HEK293T (cell line): Measurements from ENCODE around the gene LCE7A.

Experiments
- CTCF ChIA-PET: fragments of 350-600 bp; formaldehyde crosslinking; extraction: SDS; loops from one replicate; lab custom pipeline; 2021; ENCODE audit warnings: antibody characterized with exemption, inconsistent platforms; lab: Yijun Ruan, JAX
- POLR2A ChIA-PET: fragments of 350-600 bp; formaldehyde crosslinking; extraction: SDS; loops from one replicate; lab custom pipeline; 2020; ENCODE audit warnings: antibody characterized with exemption, inconsistent platforms; lab: Yijun Ruan, JAX
- DNase-seq: peaks from one replicate; pipeline ENCODE4 v3.0.0; 2012; ENCODE audit warnings: mixed read lengths; ENCODE audit errors: extremely low spot score
- ARNT ChIP-seq: fragments of 450-650 bp; IDR thresholded peaks from 2 replicates; pipeline ENCODE4 v1.6.1; 2017; ENCODE audit warnings: mild to moderate bottlenecking
- BHLHE40 ChIP-seq: fragments of 450-650 bp; IDR thresholded peaks from 2 replicates; pipeline ENCODE4 v1.6.1; 2016; ENCODE audit warnings: mild to moderate bottlenecking, moderate library complexity, borderline replicate concordance
- CTBP1 ChIP-seq: fragments of 450-650 bp; IDR thresholded peaks from 2 replicates; pipeline ENCODE4 v1.6.1; 2016; ENCODE audit warnings: borderline replicate concordance
- ELF4 ChIP-seq: fragments of 450-650 bp; IDR thresholded peaks from 2 replicates; pipeline ENCODE4 v1.6.1; 2017; ENCODE audit warnings: antibody characterized with exemption
- FOXA1 ChIP-seq: fragments of 450-650 bp; IDR thresholded peaks from 2 replicates; pipeline ENCODE4 v1.6.1; 2016; ENCODE audit warnings: mild to moderate bottlenecking
- FOXK2 ChIP-seq: fragments of 450-650 bp; IDR thresholded peaks from 2 replicates; pipeline ENCODE4 v1.6.1; 2016; ENCODE audit warnings: mild to moderate bottlenecking
- FOXM1 ChIP-seq: fragments of 450-650 bp; IDR thresholded peaks from 2 replicates; pipeline ENCODE4 v1.6.1; 2017; ENCODE audit warnings: mild to moderate bottlenecking, borderline replicate concordance
- HDGF ChIP-seq: fragments of 450-650 bp; IDR thresholded peaks from 2 replicates; pipeline ENCODE4 v1.6.1; 2017; ENCODE audit warnings: antibody characterized with exemption, borderline replicate concordance
- L3MBTL2 ChIP-seq: fragments of 450-650 bp; conservative IDR thresholded peaks from 2 replicates; pipeline ENCODE4 v1.6.1; 2016; ENCODE audit warnings: mild to moderate bottlenecking
- LEF1 ChIP-seq: fragments of 450-650 bp; IDR thresholded peaks from 2 replicates; pipeline ENCODE4 v1.6.1; 2017; ENCODE audit warnings: mild to moderate bottlenecking, borderline replicate concordance
- NFRKB ChIP-seq: fragments of 450-650 bp; IDR thresholded peaks from 2 replicates; pipeline ENCODE4 v1.6.1; 2016; ENCODE audit warnings: mild to moderate bottlenecking, moderate library complexity
- SP1 ChIP-seq: fragments of 450-650 bp; IDR thresholded peaks from 2 replicates; pipeline ENCODE4 v1.6.1; 2017
- SUZ12 ChIP-seq: fragments of 450-650 bp; IDR thresholded peaks from 2 replicates; pipeline ENCODE4 v1.6.1; 2016; ENCODE audit warnings: mild to moderate bottlenecking
- TARDBP ChIP-seq: fragments of 450-650 bp; IDR thresholded peaks from 2 replicates; pipeline ENCODE4 v1.6.1; 2016
- ZNF384 ChIP-seq: fragments of 450-650 bp; IDR thresholded peaks from 2 replicates; pipeline ENCODE4 v1.6.1; 2016
- TF ChIP-seq, protein P1 (sequence below): fragments of 450-650 bp; IDR thresholded peaks from 2 replicates; pipeline ENCODE4 v1.6.1; 2016

The LCE7A gene

GRCh38 chr1:152859696-152860095 is at the start of gene LCE7A:
LCE7A (plus strand) TSS chr1:152859996; CDS start chr1:152860698, 702 bp downstream.
- TF ChIP-seq ZNF384 (no peak), TARDBP (no peak), NFRKB (no peak), CTBP1 (no peak)
- DNase-seq, result no peak
- CTCF ChIA-PET, result interaction anchor here (2.3 kb wide), 1 partner anchor 11 kb away, joined by 11 read pairs; no protein-coding TSS in a partner anchor

GRCh38 chr1:152811050-152811449 is 48.7 kb upstream of the LCE7A start:
- CTCF ChIA-PET, result no interaction called here
- DNase-seq, result no peak
- TF ChIP-seq L3MBTL2 (no peak), FOXA1 (no peak), TARDBP (no peak), NFRKB (no peak), FOXK2 (no peak), SP1 (no peak), HDGF (no peak), ARNT (no peak)
- POLR2A ChIA-PET, result no interaction called here

More at GRCh38 chr1:152859696-152860095, at the start of gene LCE7A:
- POLR2A ChIA-PET, result no interaction called here

DNA sequence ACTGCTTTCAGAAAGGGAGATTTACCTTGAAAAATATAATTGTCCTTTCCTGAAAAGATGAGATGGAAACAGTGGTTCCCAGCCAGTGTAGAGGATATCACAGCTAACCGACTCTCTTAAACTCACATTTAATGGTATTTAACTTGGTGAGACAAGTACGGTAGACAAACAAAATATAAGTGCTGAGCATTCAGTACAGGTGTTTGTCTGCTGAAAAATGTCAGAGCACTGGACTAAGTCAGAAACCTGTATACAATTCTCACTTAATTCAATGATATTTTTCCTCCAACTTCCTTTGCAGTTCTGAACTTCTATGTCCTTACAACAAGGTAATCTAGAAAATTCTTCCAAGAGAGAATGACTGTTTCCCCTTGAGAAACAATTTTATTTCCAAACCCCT is 48.1 kb upstream of the LCE7A start, which contains the start of gene LCE1B:
LCE1B (plus strand) TSS at position 301 of the 400 bp plus-strand sequence. CDS start 476 bp downstream, outside the sequence.
- CTCF ChIA-PET, result no interaction called here
- POLR2A ChIA-PET, result no interaction called here
- TF ChIP-seq L3MBTL2 (no peak), NFRKB (no peak), FOXA1 (no peak), ELF4 (no peak), ARNT (no peak), SP1 (no peak), HDGF (no peak), ZNF384 (no peak), LEF1 (no peak), CTBP1 (no peak), FOXM1 (no peak), SUZ12 (no peak), FOXK2 (no peak), TARDBP (no peak), BHLHE40 (no peak)
- TF ChIP-seq, protein P1, sequence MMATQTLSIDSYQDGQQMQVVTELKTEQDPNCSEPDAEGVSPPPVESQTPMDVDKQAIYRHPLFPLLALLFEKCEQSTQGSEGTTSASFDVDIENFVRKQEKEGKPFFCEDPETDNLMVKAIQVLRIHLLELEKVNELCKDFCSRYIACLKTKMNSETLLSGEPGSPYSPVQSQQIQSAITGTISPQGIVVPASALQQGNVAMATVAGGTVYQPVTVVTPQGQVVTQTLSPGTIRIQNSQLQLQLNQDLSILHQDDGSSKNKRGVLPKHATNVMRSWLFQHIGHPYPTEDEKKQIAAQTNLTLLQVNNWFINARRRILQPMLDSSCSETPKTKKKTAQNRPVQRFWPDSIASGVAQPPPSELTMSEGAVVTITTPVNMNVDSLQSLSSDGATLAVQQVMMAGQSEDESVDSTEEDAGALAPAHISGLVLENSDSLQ, result no peak
- no peak for DNase-seq

GRCh38 chr1:152817309-152817708 is 42.5 kb upstream of the LCE7A start:
- no peak for TF ChIP-seq ZNF384
- TF ChIP-seq ARNT, result no peak
- no peak for TF ChIP-seq SUZ12
- TF ChIP-seq TARDBP, result no peak
- TF ChIP-seq HDGF, result no peak
- no peak for TF ChIP-seq FOXM1
- no peak for TF ChIP-seq BHLHE40
- no peak for TF ChIP-seq FOXK2
- TF ChIP-seq L3MBTL2, result no peak
- no peak for TF ChIP-seq LEF1
- POLR2A ChIA-PET, result no interaction called here
- DNase-seq, result no peak
- CTCF ChIA-PET, result no interaction called here

DNA sequence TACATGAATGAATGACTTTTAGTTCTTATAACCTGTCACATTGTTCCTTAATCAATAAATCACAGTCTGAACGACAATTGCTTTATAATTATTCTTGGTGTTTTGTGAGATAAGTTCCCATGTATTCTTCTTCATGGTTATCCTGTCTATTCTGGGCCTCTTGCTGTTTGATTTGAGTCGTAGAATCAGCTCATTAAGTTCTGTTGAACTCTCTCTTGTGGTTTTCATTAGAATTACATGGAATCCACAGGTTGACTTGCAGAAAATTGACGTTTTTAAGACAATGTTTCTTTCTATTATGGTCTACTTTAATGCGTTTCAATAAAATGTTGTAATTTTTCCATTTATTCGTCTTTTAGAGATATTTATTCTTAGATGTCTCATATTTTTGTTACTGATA is 36.5 kb upstream of the LCE7A start:
- CTCF ChIA-PET, result no interaction called here
- POLR2A ChIA-PET, result no interaction called here
- TF ChIP-seq ZNF384, result no peak
- TF ChIP-seq, protein P1, result peak; percentile 29; the same call in 1 of the 2 replicates
- DNase-seq, result no peak

- TF ChIP-seq LEF1 (no peak), L3MBTL2 (no peak), SUZ12 (no peak), NFRKB (no peak), ARNT (no peak), SP1 (no peak), FOXM1 (no peak)
- TF ChIP-seq, protein P1, result 0 out of 2 replicates have a peak, but pooled peaks have one; percentile 13
- ChIA-PET POLR2A (no interaction called here), CTCF (no interaction called here)
- DNase-seq, result no peak
These were observed 34.8 kb upstream of the LCE7A start for GRCh38 chr1:152824964-152825363.

DNA sequence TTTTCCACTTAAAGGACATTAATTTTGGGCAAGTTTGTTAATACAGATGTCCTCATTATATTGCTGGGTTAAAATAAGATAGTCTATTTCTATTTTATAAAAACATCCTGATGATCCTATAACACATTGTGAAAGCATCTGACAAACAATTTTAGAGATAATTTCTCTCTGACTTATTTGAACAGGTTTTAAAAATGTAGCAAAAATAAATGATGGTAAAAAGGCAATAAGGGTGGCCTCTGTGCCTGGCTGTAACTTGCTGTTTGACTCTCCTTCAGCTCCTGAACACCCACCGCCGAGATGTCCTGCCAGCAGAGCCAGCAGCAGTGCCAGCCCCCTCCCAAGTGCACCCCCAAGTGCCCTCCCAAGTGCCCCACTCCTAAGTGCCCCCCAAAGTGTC is 32.6 kb upstream of the LCE7A start, which contains the start of gene LCE1A:
LCE1A (plus strand) TSS at position 301 of the 400 bp plus-strand sequence; CDS start at position 301, 0 bp downstream.
- ChIA-PET CTCF (interaction anchor here (0.6 to 1.4 kb wide), 2 partner anchors 368 to 394 kb away, joined by 3 to 5 read pairs; no protein-coding TSS in a partner anchor), POLR2A (no interaction called here)
- no peak for DNase-seq
- TF ChIP-seq ELF4, result no peak
- no peak for TF ChIP-seq FOXK2
- no peak for TF ChIP-seq SP1
- TF ChIP-seq ZNF384, result no peak
- TF ChIP-seq HDGF, result no peak
- no peak for TF ChIP-seq LEF1
- TF ChIP-seq SUZ12, result no peak
